HCT116 (cell line): Measurements from ENCODE around the gene SLC41A3. TPM values are rescaled to one million over a fixed set of nuclear protein-coding genes. Genes with fewer than 3 reads are reported as not detected.
"Not testable (repeated sequence)": the region's sequence is repeated elsewhere in the genome, so short reads cannot be mapped to it uniquely, and the experiment has no call there.

ENCODE experiments used
- ATAC-seq: fragments of 200-7000 bp; cut with Tn5 transposase; 2 replicates; pipeline ENCODE4 v1.9.1; 2020; ENCODE audit warnings: mild to moderate bottlenecking, moderate library complexity
- BruUV-seq: library from RNA; stranded (reverse); fragments of 400-500 nt; replicated peaks from 2 replicates; lab custom pipeline; 2021; lab: Mats Ljungman, UMichigan
- CTCF ChIA-PET: fragments of 300-600 bp; sonication (Branson Sonifier 250); formaldehyde crosslinking; loops from one replicate; lab custom pipeline; 2021; ENCODE audit warnings: antibody characterized with exemption; lab: Charles Lee
- POLR2A ChIA-PET: fragments of 300-600, 350-600 bp; sonication (Branson Sonifier 250); formaldehyde crosslinking; loops from one replicate; lab custom pipeline; 2021; ENCODE audit warnings: antibody characterized with exemption; lab: Charles Lee
- RAD21 ChIA-PET, 2 experiments: fragments of 300-600 bp; sonication (Branson Sonifier 250); formaldehyde crosslinking; loops; one replicate each; lab custom pipeline; 2023; ENCODE audit warnings: low total read pairs in 2 of 2; ENCODE audit not compliant: uncharacterized antibody in 2 of 2, unreplicated experiment in 2 of 2, low non-redundant PET in 1 of 2; lab: Charles Lee
- DNase-seq: peaks from one replicate; pipeline ENCODE4 v3.0.0-alpha.2; 2010; ENCODE audit warnings: low read depth, low spot score
- H2AFZ ChIP-seq: fragments of 200-600 bp; shearing (Covaris generic), sonication (generic); 2 replicates; pipeline ENCODE4 v1.6.1; 2017; ENCODE audit warnings: low read depth, mixed run types, mixed read lengths, antibody characterized with exemption, low read length; ENCODE audit not compliant: poor library complexity, severe bottlenecking
- H3K27ac ChIP-seq: 2 replicates; pipeline ENCODE4 v1.5.1; 2012; ENCODE audit warnings: low read depth, low read length
- H3K27me3 ChIP-seq: fragments of 200-600 bp; sonication (generic); 2 replicates; pipeline ENCODE4 v1.6.1; 2016; ENCODE audit warnings: mixed run types, low read length, mixed read lengths; ENCODE audit not compliant: insufficient read depth
- H3K36me3 ChIP-seq, 2 experiments: fragments of 200-500 bp in 1 of 2; fragments of 200-600 bp in 1 of 2; sonication (Bioruptor generic) in 1 of 2; sonication (generic) in 1 of 2; 2 replicates each; pipeline versions ENCODE4 v1.5.1 to v1.6.1; 2014 to 2016; ENCODE audit warnings: low read length in 2 of 2, inconsistent platforms in 1 of 2, mixed read lengths in 1 of 2, mixed run types in 1 of 2; ENCODE audit not compliant: insufficient read depth in 2 of 2, control insufficient read depth in 1 of 2
- H3K4me1 ChIP-seq, 2 experiments: fragments of 200-600 bp in 1 of 2; sonication (generic) in 1 of 2; 2 replicates each; pipeline versions ENCODE4 v1.5.1 to v1.6.1; 2012 to 2017; ENCODE audit warnings: low read length in 2 of 2, inconsistent platforms in 1 of 2, mild to moderate bottlenecking in 1 of 2, mixed read lengths in 1 of 2, mixed run types in 1 of 2, moderate library complexity in 1 of 2; ENCODE audit not compliant: insufficient read depth in 2 of 2, control insufficient read depth in 1 of 2
- H3K4me2 ChIP-seq: fragments of 200-600 bp; sonication (generic); 2 replicates; pipeline ENCODE4 v1.6.1; 2017; ENCODE audit warnings: mixed run types, low read length, mixed read lengths
- H3K4me3 ChIP-seq, 2 experiments: fragments of 200-600 bp in 1 of 2; sonication (generic) in 1 of 2; replicated peaks in 1 of 2; 2 replicates each; pipeline ENCODE4 v1.5.1; 2011 to 2016; ENCODE audit warnings: low read length in 2 of 2, control low read depth in 1 of 2, low read depth in 1 of 2, mild to moderate bottlenecking in 1 of 2, mixed read lengths in 1 of 2, mixed run types in 1 of 2
- H3K79me2 ChIP-seq: fragments of 200-600 bp; sonication (generic); 2 replicates; pipeline ENCODE4 v1.6.1; 2017; ENCODE audit warnings: mild to moderate bottlenecking, mixed run types, low read length, moderate library complexity, mixed read lengths; ENCODE audit not compliant: insufficient read depth
- H3K9ac ChIP-seq: fragments of 200-600 bp; sonication (generic); 2 replicates; pipeline ENCODE4 v1.6.1; 2016; ENCODE audit warnings: low read length, mixed read lengths
- H3K9me2 ChIP-seq: fragments of 200-600 bp; sonication (generic), shearing (Covaris generic); 2 replicates; pipeline ENCODE4 v1.6.1; 2017; ENCODE audit warnings: mixed run types, mild to moderate bottlenecking, moderate library complexity; ENCODE audit not compliant: insufficient read depth
- H3K9me3 ChIP-seq, 2 experiments: fragments of 200-500 bp in 1 of 2; fragments of 200-600 bp in 1 of 2; sonication (Bioruptor generic) in 1 of 2; sonication (generic) in 1 of 2; 2 replicates each; pipeline ENCODE4 v1.6.1; 2014 to 2017; ENCODE audit warnings: low read length in 2 of 2, mixed read lengths in 2 of 2, inconsistent platforms in 1 of 2, low read depth in 1 of 2, mild to moderate bottlenecking in 1 of 2, mixed run types in 1 of 2, moderate library complexity in 1 of 2; ENCODE audit not compliant: control insufficient read depth in 1 of 2, insufficient read depth in 1 of 2
- H4K20me1 ChIP-seq: fragments of 200-600 bp; sonication (generic), shearing (Covaris generic); 2 replicates; pipeline ENCODE4 v1.6.1; 2017; ENCODE audit warnings: mixed run types, mild to moderate bottlenecking, moderate library complexity; ENCODE audit not compliant: insufficient read depth
- CBX3 ChIP-seq: IDR thresholded peaks from 2 replicates; pipeline ENCODE4 v1.6.1; 2012; ENCODE audit warnings: low read depth
- CEBPB ChIP-seq: IDR thresholded peaks from 2 replicates; pipeline ENCODE4 v1.6.1; 2012; ENCODE audit warnings: low read depth
- EGR1 ChIP-seq: IDR thresholded peaks from 2 replicates; pipeline ENCODE4 v1.6.1; 2012; ENCODE audit warnings: low read depth
- EZH2 ChIP-seq: fragments of 200-600 bp; sonication (generic); IDR thresholded peaks from 2 replicates; pipeline ENCODE4 v1.6.1; 2017; ENCODE audit warnings: antibody characterized with exemption, mixed run types
- FOSL1 ChIP-seq: IDR thresholded peaks from 2 replicates; pipeline ENCODE4 v1.6.1; 2012; ENCODE audit warnings: low read depth
- JUND ChIP-seq: IDR thresholded peaks from 2 replicates; pipeline ENCODE4 v1.6.1; 2012
- POLR2A ChIP-seq: IDR thresholded peaks from 2 replicates; pipeline ENCODE4 v1.7.0; 2011; ENCODE audit warnings: borderline replicate concordance; ENCODE audit not compliant: insufficient read depth, insufficient read length; ENCODE audit errors: extremely low read depth
- POLR2AphosphoS5 ChIP-seq: IDR thresholded peaks from 2 replicates; pipeline ENCODE4 v1.6.1; 2011; ENCODE audit warnings: mild to moderate bottlenecking, low read depth, low read length, moderate library complexity
- RAD21 ChIP-seq: IDR thresholded peaks from 2 replicates; pipeline ENCODE4 v1.6.1; 2012; ENCODE audit warnings: low read depth, mild to moderate bottlenecking
- SIN3A ChIP-seq: IDR thresholded peaks from 2 replicates; pipeline ENCODE4 v1.6.1; 2012; ENCODE audit warnings: low read depth
- SP1 ChIP-seq: IDR thresholded peaks from 2 replicates; pipeline ENCODE4 v1.6.1; 2012; ENCODE audit warnings: low read depth
- TCF7L2 ChIP-seq: IDR thresholded peaks from 2 replicates; pipeline ENCODE4 v1.7.0; 2011; ENCODE audit warnings: borderline replicate concordance, inconsistent platforms; ENCODE audit not compliant: insufficient read depth, insufficient read length; ENCODE audit errors: extremely low read depth
- YY1 ChIP-seq: IDR thresholded peaks from 2 replicates; pipeline ENCODE4 v1.6.1; 2011; ENCODE audit warnings: low read length, low read depth, moderate library complexity, mild to moderate bottlenecking; ENCODE audit not compliant: insufficient replicate concordance; ENCODE audit errors: extremely low read depth
- intact Hi-C: fragments of 100-400 bp; cut with micrococcal nuclease; formaldehyde crosslinking; loops from 2 replicates; pipeline ENCODE4 v1.10.0; 2022
- total RNA-seq: library from RNA; stranded (reverse); gene quantifications from one replicate; pipeline ENCODE4 v1.2.1, GENCODE V29; 2021; ENCODE audit not compliant: unreplicated experiment
- TF ChIP-seq, protein P1 (sequence below): IDR thresholded peaks from 2 replicates; pipeline ENCODE4 v1.6.1; 2012
- TF ChIP-seq, protein P2 (sequence below): IDR thresholded peaks from 2 replicates; pipeline ENCODE4 v1.6.1; 2011; ENCODE audit warnings: mild to moderate bottlenecking, low read length, moderate library complexity; ENCODE audit not compliant: insufficient replicate concordance; ENCODE audit errors: extremely low read depth
- TF ChIP-seq, protein P3 (sequence below): IDR thresholded peaks from 2 replicates; pipeline ENCODE4 v1.6.1; 2012; ENCODE audit warnings: low read depth
- TF ChIP-seq, protein P4 (sequence below): IDR thresholded peaks from 2 replicates; pipeline ENCODE4 v1.6.1; 2012

SLC41A3 gene
- total RNA-seq, 1 experiment from 2014 or later, result 45.9 TPM

DNA sequence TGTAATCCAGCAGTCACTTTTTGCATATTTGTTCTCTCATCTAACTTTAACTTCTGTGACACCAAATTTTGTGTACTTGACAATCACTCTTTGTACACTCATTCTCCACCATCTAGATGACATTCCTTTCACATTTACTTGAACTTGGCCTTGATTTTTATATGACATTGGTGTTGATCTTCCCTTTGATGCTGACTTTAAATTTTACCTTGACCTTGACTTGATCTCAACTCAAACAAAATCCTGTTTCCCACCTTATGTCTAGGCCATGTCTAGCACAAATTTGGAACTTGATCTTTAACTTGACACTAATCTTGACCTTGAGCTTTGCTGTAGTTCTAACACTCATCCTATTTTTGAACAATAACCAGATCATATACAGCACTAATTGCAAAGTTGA, 81.7 kb downstream of the SLC41A3 start:
- CTCF ChIA-PET, result no interaction called here
- Histone ChIP-seq H3K4me2 (no peak overlapping the region), H3K27ac (no peak overlapping the region), H2AFZ (no peak overlapping the region), H3K79me2 (no peaks in the 10 kb centered on the region), H3K4me3 (no peak overlapping the region)
- POLR2A ChIA-PET, result no interaction called here
- intact Hi-C loops, result no loop called here
- no peak for ATAC-seq
- no peak for TF ChIP-seq TCF7L2
- TF ChIP-seq FOSL1, result no peak
- TF ChIP-seq CEBPB, result no peak
- no peak for TF ChIP-seq CBX3
- no peak for TF ChIP-seq JUND
- TF ChIP-seq, protein P1, sequence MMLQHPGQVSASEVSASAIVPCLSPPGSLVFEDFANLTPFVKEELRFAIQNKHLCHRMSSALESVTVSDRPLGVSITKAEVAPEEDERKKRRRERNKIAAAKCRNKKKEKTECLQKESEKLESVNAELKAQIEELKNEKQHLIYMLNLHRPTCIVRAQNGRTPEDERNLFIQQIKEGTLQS, result no peak
- TF ChIP-seq EZH2, result no peak
- TF ChIP-seq SIN3A, result no peak
- TF ChIP-seq, protein P2, sequence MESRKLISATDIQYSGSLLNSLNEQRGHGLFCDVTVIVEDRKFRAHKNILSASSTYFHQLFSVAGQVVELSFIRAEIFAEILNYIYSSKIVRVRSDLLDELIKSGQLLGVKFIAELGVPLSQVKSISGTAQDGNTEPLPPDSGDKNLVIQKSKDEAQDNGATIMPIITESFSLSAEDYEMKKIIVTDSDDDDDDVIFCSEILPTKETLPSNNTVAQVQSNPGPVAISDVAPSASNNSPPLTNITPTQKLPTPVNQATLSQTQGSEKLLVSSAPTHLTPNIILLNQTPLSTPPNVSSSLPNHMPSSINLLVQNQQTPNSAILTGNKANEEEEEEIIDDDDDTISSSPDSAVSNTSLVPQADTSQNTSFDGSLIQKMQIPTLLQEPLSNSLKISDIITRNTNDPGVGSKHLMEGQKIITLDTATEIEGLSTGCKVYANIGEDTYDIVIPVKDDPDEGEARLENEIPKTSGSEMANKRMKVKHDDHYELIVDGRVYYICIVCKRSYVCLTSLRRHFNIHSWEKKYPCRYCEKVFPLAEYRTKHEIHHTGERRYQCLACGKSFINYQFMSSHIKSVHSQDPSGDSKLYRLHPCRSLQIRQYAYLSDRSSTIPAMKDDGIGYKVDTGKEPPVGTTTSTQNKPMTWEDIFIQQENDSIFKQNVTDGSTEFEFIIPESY, result no peak
- TF ChIP-seq RAD21, result no peak
- TF ChIP-seq, protein P3, sequence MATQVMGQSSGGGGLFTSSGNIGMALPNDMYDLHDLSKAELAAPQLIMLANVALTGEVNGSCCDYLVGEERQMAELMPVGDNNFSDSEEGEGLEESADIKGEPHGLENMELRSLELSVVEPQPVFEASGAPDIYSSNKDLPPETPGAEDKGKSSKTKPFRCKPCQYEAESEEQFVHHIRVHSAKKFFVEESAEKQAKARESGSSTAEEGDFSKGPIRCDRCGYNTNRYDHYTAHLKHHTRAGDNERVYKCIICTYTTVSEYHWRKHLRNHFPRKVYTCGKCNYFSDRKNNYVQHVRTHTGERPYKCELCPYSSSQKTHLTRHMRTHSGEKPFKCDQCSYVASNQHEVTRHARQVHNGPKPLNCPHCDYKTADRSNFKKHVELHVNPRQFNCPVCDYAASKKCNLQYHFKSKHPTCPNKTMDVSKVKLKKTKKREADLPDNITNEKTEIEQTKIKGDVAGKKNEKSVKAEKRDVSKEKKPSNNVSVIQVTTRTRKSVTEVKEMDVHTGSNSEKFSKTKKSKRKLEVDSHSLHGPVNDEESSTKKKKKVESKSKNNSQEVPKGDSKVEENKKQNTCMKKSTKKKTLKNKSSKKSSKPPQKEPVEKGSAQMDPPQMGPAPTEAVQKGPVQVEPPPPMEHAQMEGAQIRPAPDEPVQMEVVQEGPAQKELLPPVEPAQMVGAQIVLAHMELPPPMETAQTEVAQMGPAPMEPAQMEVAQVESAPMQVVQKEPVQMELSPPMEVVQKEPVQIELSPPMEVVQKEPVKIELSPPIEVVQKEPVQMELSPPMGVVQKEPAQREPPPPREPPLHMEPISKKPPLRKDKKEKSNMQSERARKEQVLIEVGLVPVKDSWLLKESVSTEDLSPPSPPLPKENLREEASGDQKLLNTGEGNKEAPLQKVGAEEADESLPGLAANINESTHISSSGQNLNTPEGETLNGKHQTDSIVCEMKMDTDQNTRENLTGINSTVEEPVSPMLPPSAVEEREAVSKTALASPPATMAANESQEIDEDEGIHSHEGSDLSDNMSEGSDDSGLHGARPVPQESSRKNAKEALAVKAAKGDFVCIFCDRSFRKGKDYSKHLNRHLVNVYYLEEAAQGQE, result no peak
- no peak for TF ChIP-seq POLR2AphosphoS5
- TF ChIP-seq, protein P4, sequence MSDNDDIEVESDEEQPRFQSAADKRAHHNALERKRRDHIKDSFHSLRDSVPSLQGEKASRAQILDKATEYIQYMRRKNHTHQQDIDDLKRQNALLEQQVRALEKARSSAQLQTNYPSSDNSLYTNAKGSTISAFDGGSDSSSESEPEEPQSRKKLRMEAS, result no peak
- no peak for TF ChIP-seq YY1
- no peak for TF ChIP-seq EGR1
- TF ChIP-seq POLR2A, result no peak
- TF ChIP-seq SP1, result no peak
- TF ChIP-seq, all 23 proteins: peak for 0
- Histone ChIP-seq H3K9ac (no peak overlapping the region), H3K36me3 (no peaks in the 10 kb centered on the region), H3K27me3 (no peaks in the 10 kb centered on the region), H3K9me3 (no peaks in the 10 kb centered on the region), H4K20me1 (no peaks in the 10 kb centered on the region), H3K9me2 (no peaks in the 10 kb centered on the region), H3K4me1 (no peaks in the 10 kb centered on the region)
- DNase-seq, result no peak
- BruUV-seq, result no TSS peak
- RAD21 ChIA-PET, result no interaction called here

DNA sequence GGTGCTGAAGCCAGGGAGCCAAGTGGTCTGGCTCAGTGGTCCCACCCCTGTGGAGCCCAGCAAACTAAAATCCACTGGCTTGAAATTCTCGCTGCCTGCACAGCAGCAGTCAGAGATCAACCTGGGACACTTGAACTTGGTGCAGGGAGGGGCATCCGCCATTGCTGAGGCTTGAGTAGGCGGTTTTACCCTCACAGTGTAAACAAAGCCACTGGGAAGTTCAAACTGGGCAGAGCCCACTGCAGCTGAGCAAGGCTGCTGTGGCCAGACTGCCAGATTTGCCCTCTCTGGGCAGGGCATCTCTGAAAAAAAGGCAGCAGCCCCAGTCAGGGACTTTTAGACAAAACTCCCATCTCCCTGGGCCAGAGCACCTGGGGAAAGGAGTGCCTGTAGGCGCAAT, 87.2 kb downstream of the SLC41A3 start:
- DNase-seq, H3K79me2 ChIP-seq, BruUV-seq, ATAC-seq, H3K9me2 ChIP-seq, H3K9me3 ChIP-seq, H3K4me2 ChIP-seq, H3K36me3 ChIP-seq, CTCF ChIA-PET, intact Hi-C loops, H3K9ac ChIP-seq, H3K4me3 ChIP-seq, H4K20me1 ChIP-seq, POLR2A ChIA-PET, H2AFZ ChIP-seq, H3K27ac ChIP-seq, RAD21 ChIA-PET, H3K27me3 ChIP-seq, H3K4me1 ChIP-seq: not testable (repeated sequence)
